Stimulated activated effector memory CD8-positive, alpha-beta T cell treated with anti-CD3 and anti-CD28 coated beads, Interleukin-12 subunit alpha, Interleukin-12 subunit beta, amount 100 ng/mL, for 72 hours (primary cell): ENCODE data around the gene SFT2D1.

Experiments
- ATAC-seq: fragments of 150-1000 bp; cut with Tn5 transposase; 2 replicates; pipeline ENCODE4 v1.10.0; 2021
- DNase-seq, 2 donors: peaks; one replicate each; pipeline ENCODE4 v3.0.0; 2021 to 2022; ENCODE audit warnings: low spot score in 2 of 2
- H3K27ac Mint-ChIP-seq: one replicate; pipeline ENCODE4 v1.8.0; 2022; ENCODE audit warnings: mild to moderate bottlenecking, mixed read lengths
- H3K36me3 Mint-ChIP-seq: one replicate; pipeline ENCODE4 v1.8.0; 2022; ENCODE audit warnings: mild to moderate bottlenecking, mixed read lengths
- H3K4me1 Mint-ChIP-seq: one replicate; pipeline ENCODE4 v1.8.0; 2022; ENCODE audit warnings: mixed read lengths
- H3K4me3 Mint-ChIP-seq: one replicate; pipeline ENCODE4 v1.8.0; 2022; ENCODE audit warnings: mild to moderate bottlenecking, mixed read lengths
- H3K9me3 Mint-ChIP-seq: one replicate; pipeline ENCODE4 v1.8.0; 2022; ENCODE audit warnings: mixed read lengths

The SFT2D1 gene

DNA sequence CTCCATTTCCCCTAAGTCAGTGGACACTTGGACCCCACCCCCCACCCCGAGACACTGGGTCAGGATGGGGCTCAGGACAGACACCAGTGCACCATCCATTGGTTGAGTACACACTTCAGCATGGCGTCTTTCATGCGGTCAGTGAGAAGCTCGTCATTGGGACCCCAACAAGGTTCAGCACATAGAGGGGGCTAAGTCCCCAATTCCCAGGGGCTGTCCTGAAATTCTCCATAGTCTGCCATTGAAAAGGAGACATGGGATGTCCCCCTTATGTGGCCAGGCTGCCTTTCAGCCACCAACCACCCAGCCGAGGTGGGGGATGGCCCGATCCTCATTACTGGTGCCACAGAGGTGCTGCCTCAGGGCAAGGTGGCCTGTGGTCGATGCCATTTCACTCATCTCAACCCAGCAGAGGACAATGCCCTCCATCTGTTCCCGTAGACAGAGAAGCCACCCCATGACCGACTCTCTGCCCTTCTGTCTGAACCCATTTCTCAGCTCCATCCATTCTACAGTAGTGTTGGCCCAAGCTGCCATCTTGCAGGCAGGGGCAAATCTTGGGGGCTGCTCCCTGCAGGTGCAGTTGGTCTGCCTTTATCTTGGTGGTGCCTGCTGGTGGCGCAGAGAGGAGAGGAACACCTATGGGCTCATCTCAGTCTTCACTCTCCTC is 71.5 kb downstream of the SFT2D1 start:
- H3K4me1 Mint-ChIP-seq, result peaks cover 5% of the 10 kb centered on the region
- no peak overlapping the region for H3K4me3 Mint-ChIP-seq
- DNase-seq (no peak), ATAC-seq (no peak)
- no peaks in the 10 kb centered on the region for H3K36me3 Mint-ChIP-seq
- no peak overlapping the region for H3K27ac Mint-ChIP-seq
- no peaks in the 10 kb centered on the region for H3K9me3 Mint-ChIP-seq
